GM18519 (cell line): Measurements from ENCODE around the gene CPA2.
"Not testable (repeated sequence)": the region's sequence is repeated elsewhere in the genome, so short reads cannot be mapped to it uniquely, and the experiment has no call there.

ENCODE experiments used
- ATAC-seq: cut with Tn5 transposase; IDR thresholded peaks from one replicate; pipeline ENCODE4 v1.9.1; 2021; ENCODE audit warnings: mild to moderate bottlenecking, moderate library complexity; ENCODE audit not compliant: unreplicated experiment, low FRiP score

CPA2 gene

DNA sequence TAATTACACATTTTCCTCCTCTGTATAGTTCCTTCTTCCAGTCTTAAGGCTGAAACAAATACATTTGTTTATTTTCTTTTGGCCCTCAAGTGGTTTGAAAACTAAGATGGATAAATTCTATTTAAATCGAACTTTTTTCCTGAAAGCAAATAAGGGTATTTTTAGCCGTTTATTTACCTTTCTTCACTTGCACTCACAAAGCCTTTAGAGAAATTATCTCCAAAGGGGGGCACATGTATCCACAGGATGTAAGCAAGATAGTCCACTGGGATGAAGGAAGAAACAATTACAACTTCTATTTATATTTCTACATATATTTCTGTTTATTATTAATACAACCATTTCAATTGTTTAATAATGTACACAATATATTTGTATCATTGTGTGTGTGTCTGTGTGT lies 36.5 kb downstream of the CPA2 start:
- ATAC-seq = no peak

DNA sequence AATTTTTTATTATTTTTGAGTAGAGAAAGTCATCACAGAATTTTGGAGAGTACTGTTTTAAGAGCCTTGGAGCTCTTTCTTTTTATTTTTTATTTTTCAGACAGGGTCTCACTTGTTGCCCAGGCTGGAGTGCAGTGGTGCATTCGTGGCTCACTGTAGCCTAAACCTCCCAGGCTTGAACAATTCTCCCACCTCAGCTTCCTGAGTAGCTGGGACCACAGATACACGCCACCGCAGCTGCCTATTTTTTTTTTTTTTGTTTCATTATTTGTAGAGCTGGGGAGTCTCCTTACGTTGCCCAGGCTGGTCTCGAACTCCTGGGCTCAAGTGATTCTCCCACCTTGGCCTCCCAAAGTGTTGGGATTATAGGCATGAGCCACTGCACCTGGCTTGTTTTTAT lies 36.9 kb downstream of the CPA2 start:
- no peak for ATAC-seq

DNA sequence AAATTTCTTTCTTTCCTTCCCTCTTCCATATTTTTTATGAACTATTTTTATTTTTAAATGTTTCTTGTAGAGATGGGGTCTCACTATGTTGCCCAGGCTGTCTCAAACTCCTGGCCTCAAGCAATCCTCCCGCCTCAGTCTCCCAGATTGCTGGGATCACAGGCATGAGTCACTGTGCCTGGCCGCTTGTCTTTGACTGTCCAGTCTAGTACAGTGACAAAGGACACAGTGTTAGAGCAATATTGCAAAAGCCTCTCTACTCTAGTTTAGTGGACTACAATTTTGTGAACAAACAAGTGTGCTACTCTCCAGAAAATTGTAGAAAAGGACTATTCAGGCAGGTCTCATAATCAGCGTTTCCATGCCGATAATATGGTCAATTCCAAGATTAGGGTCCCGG lies 37.3 kb downstream of the CPA2 start:
- ATAC-seq = no peak

DNA sequence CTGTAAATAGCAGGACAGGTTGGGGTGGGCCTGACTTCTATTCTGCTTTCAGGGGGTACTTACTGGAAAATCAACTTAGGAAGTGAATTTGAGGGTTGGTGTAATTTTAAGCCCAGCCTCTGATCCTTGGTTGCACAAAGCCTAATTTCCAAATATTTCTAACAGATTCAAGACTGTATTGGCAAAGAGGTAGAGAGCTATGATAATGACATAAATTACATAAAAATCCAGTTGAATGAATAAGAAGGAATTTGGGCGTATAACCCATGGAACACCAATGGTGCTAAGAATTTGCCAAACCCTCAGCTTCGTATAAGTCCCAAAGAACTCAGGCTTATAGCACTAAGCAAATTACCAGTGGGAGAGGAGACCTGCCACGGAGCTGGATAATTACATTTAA lies 38.2 kb downstream of the CPA2 start:
- no peak for ATAC-seq

DNA sequence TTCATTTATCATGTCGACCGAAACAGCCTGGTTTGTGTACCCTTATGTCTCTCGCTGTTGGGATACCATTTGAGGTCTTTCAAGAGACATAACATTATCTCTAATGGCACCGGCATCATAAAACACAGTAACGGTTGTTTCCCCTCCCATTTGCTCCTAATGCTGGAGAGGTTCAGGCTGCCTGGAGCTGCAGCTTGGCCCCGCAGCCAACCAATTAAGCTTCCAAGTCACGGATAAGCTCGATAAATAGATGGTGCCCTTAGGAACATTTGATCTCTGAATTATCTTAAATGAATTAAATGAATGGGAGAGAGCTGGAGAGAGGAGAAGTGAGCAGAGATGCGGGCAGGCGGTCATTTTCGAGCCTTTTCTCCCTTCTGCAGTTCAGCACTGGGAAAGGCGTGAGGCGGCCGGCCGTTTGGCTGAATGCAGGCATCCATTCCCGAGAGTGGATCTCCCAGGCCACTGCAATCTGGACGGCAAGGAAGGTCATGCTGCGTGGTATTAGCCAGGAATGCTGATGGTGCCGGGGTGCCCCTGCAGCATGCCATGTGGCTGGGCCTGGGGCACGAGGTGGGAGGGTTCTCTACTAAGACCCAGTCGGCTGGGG lies 38.9 kb downstream of the CPA2 start:
- ATAC-seq = no peak

DNA sequence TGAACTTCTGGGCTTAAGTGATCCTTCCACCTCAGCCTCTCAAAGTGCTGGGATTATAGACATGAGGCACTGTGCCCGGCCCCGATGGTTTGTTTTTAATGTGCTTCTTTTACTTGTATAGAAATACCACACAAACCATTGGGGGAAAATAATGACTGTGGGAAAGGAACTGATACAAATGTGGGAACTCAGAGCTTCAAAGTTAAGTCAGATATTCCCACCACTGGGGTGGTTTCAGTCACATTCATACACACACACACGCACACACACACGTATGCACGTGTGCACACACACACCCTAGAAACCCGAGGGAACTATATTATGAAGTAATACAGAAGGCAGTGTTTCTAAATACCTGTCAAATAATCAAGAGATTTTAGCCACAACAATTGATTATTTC lies 43.3 kb downstream of the CPA2 start:
- ATAC-seq = no peak

DNA sequence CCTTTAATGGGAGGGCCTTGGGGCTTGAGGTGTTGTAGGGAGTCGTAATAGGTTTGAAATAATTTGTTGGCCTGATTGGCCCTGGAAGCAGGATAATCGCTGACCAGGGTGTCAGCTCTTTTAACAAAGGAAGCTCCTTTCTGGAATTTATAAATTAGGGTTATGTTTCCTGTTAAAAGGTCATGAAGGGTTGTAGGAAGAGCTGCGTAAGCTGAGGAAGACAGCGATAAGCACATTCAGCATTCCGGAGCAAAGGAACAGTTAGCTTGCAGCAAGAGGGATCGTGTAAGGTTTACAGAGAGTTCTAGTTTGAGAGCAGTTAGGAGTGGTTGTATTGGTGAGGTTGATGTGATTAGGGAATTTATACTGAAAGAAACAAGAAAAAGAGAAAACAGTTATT lies 47.6 kb downstream of the CPA2 start:
- ATAC-seq = no peak

DNA sequence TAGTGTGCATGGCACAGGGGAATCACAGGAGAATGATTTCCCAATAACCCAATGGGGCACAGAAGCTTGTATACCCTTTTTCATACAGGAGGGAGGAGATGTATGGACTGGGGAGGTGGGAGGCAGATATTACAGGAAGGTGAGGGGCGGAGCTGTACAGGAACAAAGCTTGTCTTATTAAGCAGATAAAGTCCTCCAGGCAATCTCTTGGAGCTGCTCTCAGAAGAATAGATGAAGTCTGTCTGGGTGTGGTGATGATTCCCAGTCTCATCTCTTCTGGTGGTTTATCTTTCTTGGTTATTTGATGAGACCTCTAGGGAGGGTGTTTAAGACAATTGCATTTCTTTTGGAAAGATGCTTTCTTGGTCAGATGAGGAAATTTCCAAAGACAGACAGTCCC lies 52.9 kb downstream of the CPA2 start:
- ATAC-seq = no peak

DNA sequence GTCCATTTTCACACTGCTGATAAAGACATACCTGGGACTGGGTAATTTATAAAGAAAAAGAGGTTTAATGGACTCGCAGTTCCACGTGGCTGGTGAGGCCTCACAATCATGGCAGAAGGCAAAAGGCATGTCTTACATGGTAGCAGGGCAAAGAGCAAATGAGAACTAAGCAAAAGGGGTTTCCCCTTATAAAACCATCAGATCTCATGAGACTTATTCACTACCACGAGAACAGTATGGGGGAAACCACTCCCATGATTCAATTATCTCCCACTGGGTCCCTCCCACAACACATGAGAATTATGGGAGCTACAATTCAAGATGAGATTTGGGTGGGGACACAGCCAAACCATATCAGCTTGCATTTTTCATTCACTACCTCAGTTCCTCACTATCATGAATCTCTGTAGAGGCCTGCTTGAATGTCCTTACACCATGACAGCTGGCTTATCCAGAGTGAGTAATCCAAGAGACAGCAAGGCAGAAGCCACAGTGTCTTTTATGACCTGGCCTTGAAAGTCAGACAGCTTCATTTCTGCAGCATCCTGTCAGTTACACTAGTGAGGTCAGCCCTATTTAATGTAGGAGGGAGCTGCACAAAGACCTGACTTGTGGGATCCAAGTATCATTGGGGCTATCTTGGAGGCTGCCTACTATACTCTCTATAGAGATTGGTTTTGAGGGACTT lies 55.0 kb downstream of the CPA2 start:
- ATAC-seq = not testable (repeated sequence)

DNA sequence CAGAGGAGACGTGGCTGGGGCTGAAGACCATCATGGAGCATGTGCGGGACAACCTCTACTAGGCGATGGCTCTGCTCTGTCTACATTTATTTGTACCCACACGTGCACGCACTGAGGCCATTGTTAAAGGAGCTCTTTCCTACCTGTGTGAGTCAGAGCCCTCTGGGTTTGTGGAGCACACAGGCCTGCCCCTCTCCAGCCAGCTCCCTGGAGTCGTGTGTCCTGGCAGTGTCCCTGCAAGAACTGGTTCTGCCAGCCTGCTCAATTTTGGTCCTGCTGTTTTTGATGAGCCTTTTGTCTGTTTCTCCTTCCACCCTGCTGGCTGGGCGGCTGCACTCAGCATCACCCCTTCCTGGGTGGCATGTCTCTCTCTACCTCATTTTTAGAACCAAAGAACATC lies 56.0 kb downstream of the CPA2 start:
- no peak for ATAC-seq

DNA sequence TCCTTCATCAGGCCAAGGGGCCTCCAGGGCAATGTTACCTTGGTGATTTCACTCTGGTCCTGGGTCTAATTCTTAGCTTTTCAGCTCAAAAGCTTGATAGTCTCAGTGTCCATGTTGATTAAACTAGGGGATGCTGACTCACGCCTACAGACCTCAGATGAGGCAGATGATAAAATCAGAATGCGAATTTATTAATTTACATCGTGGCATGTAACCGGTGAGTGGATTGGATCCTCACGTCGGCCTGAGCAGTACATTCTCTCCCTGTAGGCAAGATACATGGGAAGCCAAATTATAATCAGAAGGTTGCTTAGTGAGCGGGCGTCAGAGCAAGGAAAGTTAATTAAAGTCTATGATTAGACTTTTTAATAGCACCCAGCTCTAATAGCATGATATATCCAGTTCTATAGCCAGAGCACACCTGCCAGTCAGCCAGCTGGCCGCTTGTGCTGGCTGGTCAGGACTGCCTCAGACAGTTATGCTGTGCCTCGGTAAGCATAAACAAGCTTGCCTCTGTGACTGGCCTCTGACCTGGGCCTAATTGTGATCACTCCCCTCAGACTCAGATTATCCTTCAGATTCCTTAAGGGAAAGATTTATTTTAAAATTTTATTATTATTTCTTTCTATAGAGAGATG lies 57.8 kb downstream of the CPA2 start:
- no peak for ATAC-seq

DNA sequence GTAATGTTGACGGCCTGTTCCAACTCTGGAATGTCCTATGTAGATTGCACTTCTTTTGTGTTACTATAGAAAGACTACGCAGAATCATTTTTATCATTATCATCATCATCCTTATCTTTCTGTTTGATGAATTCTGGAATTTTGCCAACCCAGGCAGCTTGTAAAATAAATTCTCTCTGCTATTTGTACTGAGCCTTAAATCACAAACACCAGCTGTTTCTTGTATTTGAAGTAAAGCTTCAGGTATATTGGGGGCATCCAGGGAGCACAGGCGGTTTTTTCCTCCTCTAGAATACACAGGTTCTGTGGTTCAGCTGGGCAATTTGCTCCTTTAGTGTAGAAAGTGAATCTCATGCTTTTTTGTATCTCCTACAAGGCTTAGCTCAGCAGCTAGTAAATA lies 63.0 kb downstream of the CPA2 start:
- ATAC-seq = no peak

DNA sequence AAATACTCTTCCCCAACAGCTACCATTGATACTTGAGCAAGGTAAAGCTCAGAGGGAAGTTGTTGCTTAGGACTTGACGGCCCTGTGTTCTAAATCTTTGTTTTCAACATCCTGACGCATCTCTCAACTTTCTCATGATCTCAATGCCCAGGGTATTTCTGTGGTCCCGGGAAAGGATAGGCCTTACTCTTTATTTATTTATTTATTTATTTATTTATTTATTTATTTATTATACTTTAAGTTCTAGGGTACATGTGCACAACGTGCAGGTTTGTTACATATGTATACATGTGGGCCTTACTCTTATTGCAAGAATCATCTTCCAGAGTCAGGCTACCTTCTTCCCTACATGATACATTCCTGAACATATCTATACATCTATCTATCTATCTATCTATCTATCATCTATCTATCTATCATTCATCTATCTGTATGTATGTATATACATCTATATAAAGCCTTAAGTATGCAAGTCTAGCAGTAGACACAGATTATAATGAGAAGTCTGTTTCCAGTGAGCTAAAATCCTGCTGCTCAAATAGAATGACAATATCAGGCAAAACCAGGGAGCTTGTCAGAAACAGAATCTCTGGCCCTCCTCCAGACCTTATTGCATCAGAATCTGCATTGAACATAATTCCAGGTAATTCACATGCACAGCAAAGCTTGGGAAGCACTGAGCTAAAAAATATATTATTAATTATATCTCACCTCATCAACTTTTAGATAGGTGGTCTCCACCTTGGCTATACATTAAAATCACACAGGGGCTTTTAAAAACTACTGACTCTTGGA lies 65.8 kb downstream of the CPA2 start:
- no peak for ATAC-seq

DNA sequence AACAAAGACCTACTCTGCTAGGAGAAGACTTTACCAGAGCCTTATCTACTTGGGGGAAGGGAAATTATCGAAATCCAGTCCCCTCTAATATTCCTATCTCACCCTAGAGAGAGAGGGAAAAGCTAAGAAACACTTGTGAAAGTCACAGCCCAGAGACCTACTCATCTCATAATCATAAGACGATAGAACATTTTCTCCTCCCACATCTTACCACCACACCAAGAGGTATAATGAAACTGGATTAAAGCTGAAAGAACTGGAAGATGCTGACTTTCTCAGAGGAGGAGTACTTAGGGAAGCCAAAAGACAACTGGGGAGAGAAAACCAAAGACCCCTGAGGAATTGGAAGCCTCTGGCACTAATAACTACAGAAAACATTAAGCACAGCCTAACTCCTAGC lies 67.2 kb downstream of the CPA2 start:
- no peak for ATAC-seq

DNA sequence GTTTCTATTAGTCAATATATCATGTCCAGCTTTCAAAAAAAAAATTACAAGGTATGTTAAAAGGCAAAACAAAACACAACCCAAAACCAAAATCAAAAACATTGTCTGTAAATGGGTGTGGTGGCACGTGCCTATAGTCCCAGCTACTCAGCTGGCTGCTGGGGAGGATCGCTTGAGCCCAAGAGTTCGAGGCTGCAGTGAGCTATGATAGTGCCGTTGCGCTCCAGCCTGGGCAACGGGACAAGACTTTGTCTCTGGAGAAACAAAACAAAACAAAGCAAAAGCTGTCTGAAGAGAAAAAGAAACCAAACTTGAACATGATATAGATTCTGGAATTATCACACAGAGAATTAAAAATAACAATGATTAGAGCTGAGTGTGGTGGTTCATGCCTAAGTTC lies 67.6 kb downstream of the CPA2 start:
- ATAC-seq = no peak

DNA sequence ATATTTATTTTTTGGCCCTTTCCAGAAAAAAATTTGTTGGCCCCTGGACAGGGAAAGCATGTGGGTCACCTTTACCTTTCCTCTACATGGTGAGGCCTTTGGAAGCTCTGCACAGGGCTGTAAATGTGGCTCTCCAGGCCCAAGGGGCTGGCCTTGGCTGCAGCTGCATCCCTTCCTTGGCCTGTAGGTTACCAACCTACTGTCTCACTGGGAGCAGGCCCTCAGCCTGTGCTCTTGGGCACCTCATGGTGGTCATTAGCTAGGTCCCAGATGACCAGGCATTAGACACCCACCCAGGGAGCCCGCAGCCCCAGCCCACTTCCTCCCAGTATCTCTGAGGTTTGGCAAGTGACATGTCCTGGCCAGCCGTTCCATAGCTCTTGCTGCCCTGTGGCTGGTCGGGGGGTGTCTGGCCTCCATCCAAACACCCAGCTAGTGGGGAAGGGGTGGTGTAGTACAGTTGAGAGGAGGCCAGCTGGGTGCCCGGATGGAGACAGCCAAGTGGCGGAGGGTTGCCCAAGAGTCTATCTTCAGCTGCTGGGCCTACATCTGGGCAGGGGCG lies 70.8 kb downstream of the CPA2 start:
- ATAC-seq = no peak

DNA sequence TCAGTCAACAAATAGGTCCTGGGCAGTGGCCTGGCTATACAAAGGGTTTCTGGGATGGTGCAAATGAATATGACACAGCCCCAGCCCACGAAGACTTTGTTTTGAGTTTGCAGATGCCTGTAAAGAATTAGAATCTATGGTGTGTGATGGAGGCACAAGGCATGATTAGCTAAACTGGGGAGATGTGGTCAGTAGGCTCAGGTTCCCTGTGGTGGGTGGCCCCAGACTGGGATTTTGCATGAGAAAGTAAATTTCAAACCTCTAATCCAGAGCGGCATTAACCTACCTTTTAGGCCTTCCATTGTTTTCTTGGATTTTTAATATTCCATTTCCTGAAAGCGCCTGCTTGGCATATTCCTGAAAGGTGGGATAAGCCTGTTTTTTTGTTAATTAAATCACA lies 71.6 kb downstream of the CPA2 start:
- no peak for ATAC-seq
